Sigmoid colon (tissue), 7 donors: ENCODE measurements around the gene PPP2R2C. TPM values are rescaled to one million over a fixed set of nuclear protein-coding genes. Genes with fewer than 3 reads are reported as not detected.

Source experiments
- DNase-seq: peaks from one replicate; pipeline ENCODE4 v3.0.0-alpha.2; 2019
- H3K27ac ChIP-seq, 4 donors: fragments of 200-600 bp; sonication (generic); one replicate each; pipeline ENCODE4 v1.5.1; 2016 to 2019; ENCODE audit warnings: mild to moderate bottlenecking in 1 of 4
- H3K27me3 ChIP-seq, 3 donors: fragments of 200-600 bp; sonication (generic); one replicate each; pipeline ENCODE4 v1.5.1; 2019; ENCODE audit warnings: mild to moderate bottlenecking in 1 of 3
- H3K36me3 ChIP-seq, 4 donors: fragments of 200-600 bp; sonication (generic); one replicate each; pipeline ENCODE4 v1.5.1; 2016 to 2019
- H3K4me1 ChIP-seq, 4 donors: fragments of 200-600 bp; sonication (generic); one replicate each; pipeline ENCODE4 v1.5.1; 2017 to 2019
- H3K4me3 ChIP-seq, 4 donors: fragments of 200-600 bp; sonication (generic); one replicate each; pipeline ENCODE4 v1.5.1; 2017 to 2019; ENCODE audit warnings: mild to moderate bottlenecking in 2 of 4, moderate library complexity in 1 of 4
- H3K9me3 ChIP-seq, 4 donors: fragments of 200-600 bp in 3 of 4; sonication (generic) in 3 of 4; one replicate each; pipeline versions ENCODE4 v1.5.1 to v1.6.1; 2013 to 2019
- CTCF ChIP-seq, 4 experiments: fragments of 450-650 bp in 3 of 4; fragments of 200-600 bp in 1 of 4; IDR thresholded peaks; one replicate each; pipeline ENCODE4 v1.5.1; 2016 to 2019; ENCODE audit warnings: antibody characterized with exemption in 4 of 4, mild to moderate bottlenecking in 3 of 4, moderate library complexity in 2 of 4
- EP300 ChIP-seq, 4 donors: sonication (generic); formaldehyde crosslinking; IDR thresholded peaks; one replicate each; pipeline ENCODE4 v1.6.1; 2017; ENCODE audit warnings: antibody characterized with exemption in 4 of 4
- POLR2A ChIP-seq, 2 donors: fragments of 450-650 bp; IDR thresholded peaks; one replicate each; pipeline ENCODE4 v1.6.1; 2016; ENCODE audit warnings: antibody characterized with exemption in 2 of 2, mild to moderate bottlenecking in 2 of 2, moderate library complexity in 2 of 2
- POLR2AphosphoS5 ChIP-seq, 4 donors: sonication (generic); formaldehyde crosslinking; IDR thresholded peaks; one replicate each; pipeline ENCODE4 v1.6.1; 2017; ENCODE audit warnings: antibody characterized with exemption in 4 of 4
- WGBS, 2 donors: extraction: QIAGEN DNeasy Blood & Tissue Kit; methylation state at CpG; one replicate each; pipeline ENCODE4 v1.1.7; 2013; 5-methylcytosine and 5-hydroxymethylcytosine counted together
- intact Hi-C: fragments of 100-400 bp; cut with DNase I; formaldehyde crosslinking; loops from one replicate; pipeline ENCODE4 v1.15.1; 2023
- polyA plus RNA-seq, 3 donors: library from polyadenylated mRNA; stranded (reverse); fragments of 200-250 nt; gene quantifications; one replicate each; pipeline ENCODE4 v1.2.3, GENCODE V29; 2013
- total RNA-seq, 4 donors: library from RNA; depleted of rRNA; stranded (reverse); fragments of >200 nt; gene quantifications; one replicate each; pipeline ENCODE4 v1.1.0, GENCODE V29; 2016
- donor health status: healthy with polysubstance abuse.
- donor health status: Bipolar disorder and iron deficiency.
- donor health status: healthy.

Gene PPP2R2C
- total and polyA plus RNA-seq, 7 donors = 0.49 to 2.8 (median 1.1) TPM; not detected in 2

- WGBS, 2 donors = 59 to 72% methylated on average over 12 of the region's 12 CpGs
- intact Hi-C loops = no loop called here
These were observed 54.8 kb downstream of the PPP2R2C start for GRCh38 chr4:6417516-6418050.

GRCh38 chr4:6416518-6417286, 55.7 kb downstream of the PPP2R2C start:
- Histone ChIP-seq H3K27me3 (peaks cover 0 to 23% (median 6%) of the 10 kb centered on the region in 3 donors), H3K9me3 (no peaks in the 10 kb centered on the region), H3K4me3 (no peak overlapping the region), H3K27ac (no peak overlapping the region), H3K36me3 (no peaks in the 10 kb centered on the region), H3K4me1 (peaks cover 0 to 3% (median 0%) of the 10 kb centered on the region in 4 donors)
- intact Hi-C loops = no loop called here
- 40 to 42% methylated on average over 15 to 16 of the region's 16 CpGs for WGBS, 2 donors
- DNase-seq = no peak
- TF ChIP-seq CTCF (IDR thresholded peaks at IDR 0.05) (no peak), POLR2A (IDR thresholded peaks at IDR 0.05) (no peak), POLR2AphosphoS5 (IDR thresholded peaks at IDR 0.05) (no peak), EP300 (IDR thresholded peaks at IDR 0.05) (no peak)

More at GRCh38 chr4:6417516-6418050, 54.8 kb downstream of the PPP2R2C start:
- H3K4me3 ChIP-seq = no peak overlapping the region
- H3K9me3 ChIP-seq = no peaks in the 10 kb centered on the region
- H3K36me3 ChIP-seq = no peaks in the 10 kb centered on the region
- H3K4me1 ChIP-seq = peaks cover 0 to 3% (median 0%) of the 10 kb centered on the region in 4 donors
- DNase-seq = no peak
- H3K27ac ChIP-seq = no peak overlapping the region
- TF ChIP-seq POLR2A (IDR thresholded peaks at IDR 0.05) = no peak
- peaks cover 0 to 23% (median 6%) of the 10 kb centered on the region in 3 donors for H3K27me3 ChIP-seq

GRCh38 chr4:6415031-6415705, 57.2 kb downstream of the PPP2R2C start:
- Histone ChIP-seq H3K4me3 (no peak overlapping the region), H3K36me3 (no peaks in the 10 kb centered on the region), H3K27me3 (peaks cover 0 to 23% (median 6%) of the 10 kb centered on the region in 3 donors), H3K9me3 (no peaks in the 10 kb centered on the region), H3K4me1 (peaks cover 0 to 3% (median 0%) of the 10 kb centered on the region in 4 donors), H3K27ac (no peak overlapping the region)
- TF ChIP-seq EP300 (IDR thresholded peaks at IDR 0.05) = no peak
- no peak for TF ChIP-seq POLR2A (IDR thresholded peaks at IDR 0.05)
- no peak for TF ChIP-seq CTCF (IDR thresholded peaks at IDR 0.05)
- TF ChIP-seq POLR2AphosphoS5 (IDR thresholded peaks at IDR 0.05) = no peak
- intact Hi-C loops = no loop called here
- DNase-seq = no peak
- 65 to 69% methylated on average over 19 of the region's 19 CpGs for WGBS, 2 donors

GRCh38 chr4:6414578-6414977, 57.8 kb downstream of the PPP2R2C start:
- WGBS, 2 donors = 61 to 75% methylated on average over 6 of the region's 6 CpGs
- H3K4me1 ChIP-seq = peaks cover 0 to 3% (median 0%) of the 10 kb centered on the region in 4 donors
- no peaks in the 10 kb centered on the region for H3K9me3 ChIP-seq
- H3K27me3 ChIP-seq = peaks cover 0 to 23% (median 6%) of the 10 kb centered on the region in 3 donors
- intact Hi-C loops = no loop called here
- H3K27ac ChIP-seq = no peak overlapping the region
- H3K36me3 ChIP-seq = no peaks in the 10 kb centered on the region
- TF ChIP-seq POLR2A (IDR thresholded peaks at IDR 0.05) = no peak
- no peak for TF ChIP-seq POLR2AphosphoS5 (IDR thresholded peaks at IDR 0.05)
- TF ChIP-seq EP300 (IDR thresholded peaks at IDR 0.05) = no peak
- TF ChIP-seq CTCF (IDR thresholded peaks at IDR 0.05) = no peak
- no peak for DNase-seq
- no peak overlapping the region for H3K4me3 ChIP-seq

- Histone ChIP-seq H3K9me3 (no peaks in the 10 kb centered on the region), H3K4me3 (no peak overlapping the region), H3K4me1 (no peaks in the 10 kb centered on the region), H3K36me3 (no peaks in the 10 kb centered on the region), H3K27ac (no peak overlapping the region), H3K27me3 (peaks cover 0 to 11% (median 0%) of the 10 kb centered on the region in 3 donors)
- intact Hi-C loops = no loop called here
- 76 to 85% methylated on average over 6 of the region's 6 CpGs for WGBS, 2 donors
- no peak for DNase-seq
- no peak for TF ChIP-seq EP300 (IDR thresholded peaks at IDR 0.05)
- TF ChIP-seq POLR2A (IDR thresholded peaks at IDR 0.05) = no peak
- TF ChIP-seq POLR2AphosphoS5 (IDR thresholded peaks at IDR 0.05) = no peak
- TF ChIP-seq CTCF (IDR thresholded peaks at IDR 0.05) = no peak
These were observed 61.8 kb downstream of the PPP2R2C start for GRCh38 chr4:6410664-6411063.
